Ovary (tissue), 3 donors: Measurements from ENCODE around the gene ZMIZ1.

Experiments used
- POLR2A ChIP-seq: fragments of 450-650 bp; IDR thresholded peaks from one replicate; pipeline ENCODE4 v1.6.1; 2017; ENCODE audit warnings: antibody characterized with exemption, mild to moderate bottlenecking, moderate library complexity
- TF ChIP-seq, protein P1 (sequence below), 3 donors: fragments of 450-650 bp in 2 of 3; fragments of 200-600 bp in 1 of 3; IDR thresholded peaks; one replicate each; pipeline versions ENCODE4 v1.5.1 to v1.8.0; 2016 to 2022; ENCODE audit warnings: antibody characterized with exemption in 3 of 3, mild to moderate bottlenecking in 1 of 3
- donor health status: DM: no; HTN: no; CAD: no.

DNA sequence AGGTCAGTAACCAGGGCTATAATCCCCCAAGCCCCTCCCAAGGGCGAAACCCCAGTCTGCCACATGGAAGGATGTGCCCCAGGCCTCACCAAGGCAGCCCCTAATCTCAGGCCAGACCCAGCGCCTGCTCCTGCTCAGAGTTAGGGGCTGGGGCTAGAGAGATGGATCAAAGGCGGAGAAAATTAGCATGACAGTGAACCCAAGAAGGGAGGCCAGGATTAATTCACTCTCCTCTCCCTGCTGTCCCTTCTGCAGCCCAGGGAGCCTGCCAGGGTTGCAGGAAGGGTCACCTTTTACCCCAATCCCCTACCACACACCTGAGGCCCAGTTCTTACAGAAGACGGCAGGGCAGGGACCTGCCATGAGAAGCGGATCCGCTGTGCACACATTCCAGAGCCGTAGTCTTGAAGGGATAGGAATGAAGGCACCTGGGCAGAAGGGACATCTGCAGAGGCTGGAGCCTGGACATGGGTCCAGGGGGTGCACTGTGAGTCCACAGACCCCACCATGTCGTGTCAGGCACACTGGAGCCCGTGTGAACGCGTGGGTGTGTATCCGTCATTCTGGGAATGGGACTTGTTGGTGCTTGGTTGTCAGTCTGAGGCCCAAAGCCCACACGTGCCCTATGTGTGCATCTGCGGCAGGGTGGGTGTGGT lies 11.9 kb upstream of the ZMIZ1 start:
- TF ChIP-seq, protein P1, sequence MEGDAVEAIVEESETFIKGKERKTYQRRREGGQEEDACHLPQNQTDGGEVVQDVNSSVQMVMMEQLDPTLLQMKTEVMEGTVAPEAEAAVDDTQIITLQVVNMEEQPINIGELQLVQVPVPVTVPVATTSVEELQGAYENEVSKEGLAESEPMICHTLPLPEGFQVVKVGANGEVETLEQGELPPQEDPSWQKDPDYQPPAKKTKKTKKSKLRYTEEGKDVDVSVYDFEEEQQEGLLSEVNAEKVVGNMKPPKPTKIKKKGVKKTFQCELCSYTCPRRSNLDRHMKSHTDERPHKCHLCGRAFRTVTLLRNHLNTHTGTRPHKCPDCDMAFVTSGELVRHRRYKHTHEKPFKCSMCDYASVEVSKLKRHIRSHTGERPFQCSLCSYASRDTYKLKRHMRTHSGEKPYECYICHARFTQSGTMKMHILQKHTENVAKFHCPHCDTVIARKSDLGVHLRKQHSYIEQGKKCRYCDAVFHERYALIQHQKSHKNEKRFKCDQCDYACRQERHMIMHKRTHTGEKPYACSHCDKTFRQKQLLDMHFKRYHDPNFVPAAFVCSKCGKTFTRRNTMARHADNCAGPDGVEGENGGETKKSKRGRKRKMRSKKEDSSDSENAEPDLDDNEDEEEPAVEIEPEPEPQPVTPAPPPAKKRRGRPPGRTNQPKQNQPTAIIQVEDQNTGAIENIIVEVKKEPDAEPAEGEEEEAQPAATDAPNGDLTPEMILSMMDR (IDR thresholded peaks at IDR 0.05) = no peak
- TF ChIP-seq POLR2A = no peak
